T-cell (primary cell): ENCODE results near the gene NBPF15. TPM values are rescaled to one million over a fixed set of nuclear protein-coding genes. Genes with fewer than 3 reads are reported as not detected.
"Not testable (repeated sequence)": the region's sequence is repeated elsewhere in the genome, so short reads cannot be mapped to it uniquely, and the experiment has no call there.

Source experiments
- ATAC-seq, 4 experiments: fragments of 200-7000 bp in 3 of 4; fragments of 150-1000 bp in 1 of 4; cut with Tn5 transposase; replicated peaks in 1 of 4; 1 replicate in 3 of 4; 2 replicates in 1 of 4; pipeline ENCODE4 v1.10.0; 2021; ENCODE audit warnings: moderate library complexity in 3 of 4, mild to moderate bottlenecking in 2 of 4, moderate number of reproducible peaks in 1 of 4
- CTCF ChIA-PET, 2 donors: fragments of 300-600 bp; sonication (Branson Sonifier 250); formaldehyde crosslinking; loops; one replicate each; lab custom pipeline; 2022; ENCODE audit warnings: antibody characterized with exemption in 2 of 2; lab: Charles Lee
- POLR2A ChIA-PET, 2 donors: fragments of 300-600 bp; sonication (Branson Sonifier 250); formaldehyde crosslinking; loops; one replicate each; lab custom pipeline; 2022; ENCODE audit warnings: antibody characterized with exemption in 2 of 2; lab: Charles Lee
- DNase-seq, 35 experiments: peaks; one replicate each; pipeline versions ENCODE4 v3.0.0 to v3.0.0-alpha.2; 2013 to 2023
- H3K27ac ChIP-seq: one replicate; pipeline ENCODE4 v1.5.1; 2013; ENCODE audit warnings: low read length
- H3K27me3 ChIP-seq, 2 experiments: replicated peaks in 1 of 2; 1 replicate in 1 of 2; 2 replicates in 1 of 2; pipeline versions ENCODE4 v1.6.1 to v1.7.0; 2013; ENCODE audit warnings: low read length in 1 of 2, mixed read lengths in 1 of 2; ENCODE audit not compliant: control insufficient read depth in 2 of 2, insufficient read depth in 2 of 2; ENCODE audit errors: extremely low read depth in 1 of 2
- H3K36me3 ChIP-seq, 2 donors: 1 replicate in 1 of 2; 2 replicates in 1 of 2; pipeline versions ENCODE4 v1.6.1 to v1.7.0; 2013; ENCODE audit warnings: low read length in 1 of 2; ENCODE audit not compliant: control insufficient read depth in 2 of 2, insufficient read depth in 1 of 2; ENCODE audit errors: extremely low read depth in 1 of 2
- H3K4me1 ChIP-seq, 2 experiments: 1 replicate in 1 of 2; 2 replicates in 1 of 2; pipeline versions ENCODE4 v1.6.1 to v1.7.0; 2013; ENCODE audit warnings: low read length in 2 of 2, mixed read lengths in 1 of 2; ENCODE audit not compliant: insufficient read depth in 2 of 2, control insufficient read depth in 1 of 2; ENCODE audit errors: extremely low read depth in 1 of 2
- H3K4me3 ChIP-seq, 2 donors: 1 replicate in 1 of 2; 2 replicates in 1 of 2; pipeline versions ENCODE4 v1.5.1 to v1.7.0; 2013; ENCODE audit warnings: mild to moderate bottlenecking in 2 of 2, low read length in 1 of 2, moderate library complexity in 1 of 2; ENCODE audit not compliant: control insufficient read depth in 1 of 2; ENCODE audit errors: extremely low read depth in 1 of 2
- H3K9me3 ChIP-seq: 2 replicates; pipeline ENCODE4 v1.7.0; 2013
- H3K27ac Mint-ChIP-seq, 2 donors: one replicate each; pipeline ENCODE4 v1.8.0; 2020 to 2021; ENCODE audit warnings: mild to moderate bottlenecking in 2 of 2, mixed read lengths in 2 of 2
- H3K27me3 Mint-ChIP-seq, 2 donors: one replicate each; pipeline ENCODE4 v1.8.0; 2021 to 2022; ENCODE audit warnings: mixed read lengths in 2 of 2
- H3K36me3 Mint-ChIP-seq: one replicate; pipeline ENCODE4 v1.8.0; 2021; ENCODE audit warnings: mixed read lengths
- H3K4me1 Mint-ChIP-seq, 3 donors: one replicate each; pipeline ENCODE4 v1.8.0; 2020 to 2022; ENCODE audit warnings: mixed read lengths in 3 of 3, mild to moderate bottlenecking in 1 of 3
- H3K4me3 Mint-ChIP-seq, 3 donors: one replicate each; pipeline ENCODE4 v1.8.0; 2020 to 2022; ENCODE audit warnings: mild to moderate bottlenecking in 3 of 3, mixed read lengths in 3 of 3, moderate library complexity in 3 of 3
- H3K9me3 Mint-ChIP-seq, 3 donors: one replicate each; pipeline ENCODE4 v1.8.0; 2020 to 2022; ENCODE audit warnings: mixed read lengths in 3 of 3
- WGBS: methylation state at CpG from one replicate; pipeline ENCODE4 v1.1.5; 2013; ENCODE audit warnings: missing lambda C conversion rate; ENCODE audit not compliant: insufficient coverage; 5-methylcytosine and 5-hydroxymethylcytosine counted together
- total RNA-seq, 35 experiments: library from RNA in 6 of 35; stranded (reverse) in 6 of 35; fragments of 120-200 nt in 1 of 35; gene quantifications; one replicate each; pipeline versions ENCODE4 v1.2.1 to v1.2.4 and lab custom pipeline; 2013 to 2026

NBPF15 gene
- total RNA-seq, 5 donors from 2014 or later (not counting 1 experiment from before 2014, with no cell fraction given): 84.7 to 178 (median 149) TPM

- peak; percentile 64 to 81 (median 74) for ATAC-seq
- H3K27ac Mint-ChIP-seq, H3K27ac ChIP-seq, H3K9me3 Mint-ChIP-seq, H3K36me3 Mint-ChIP-seq, POLR2A ChIA-PET, H3K27me3 ChIP-seq, H3K4me3 Mint-ChIP-seq, H3K4me3 ChIP-seq, H3K27me3 Mint-ChIP-seq, H3K4me1 Mint-ChIP-seq, H3K9me3 ChIP-seq, CTCF ChIA-PET, H3K36me3 ChIP-seq, DNase-seq, H3K4me1 ChIP-seq: not testable (repeated sequence)
- WGBS: no CpG with 5 or more reads among the region's 2 CpGs
These were observed 12.4 kb upstream of the NBPF15 start for GRCh38 chr1:144473897-144474296.

GRCh38 chr1:144471434-144471833 is 10.0 kb upstream of the NBPF15 start:
- H3K36me3 ChIP-seq, H3K4me1 Mint-ChIP-seq, H3K27ac Mint-ChIP-seq, H3K27me3 ChIP-seq, POLR2A ChIA-PET, H3K36me3 Mint-ChIP-seq, H3K9me3 ChIP-seq, CTCF ChIA-PET, H3K4me3 ChIP-seq, ATAC-seq, H3K4me3 Mint-ChIP-seq, H3K27ac ChIP-seq, H3K9me3 Mint-ChIP-seq, DNase-seq, H3K27me3 Mint-ChIP-seq, H3K4me1 ChIP-seq: not testable (repeated sequence)
- WGBS: no CpG with 5 or more reads among the region's 4 CpGs

GRCh38 chr1:144461778-144462177 is 309 bp upstream of the NBPF15 start:
- peak overlapping the region; percentile 84 to 96 (median 90) for H3K4me3 Mint-ChIP-seq
- H3K27me3 Mint-ChIP-seq, H3K27ac ChIP-seq, POLR2A ChIA-PET, H3K36me3 ChIP-seq, H3K27ac Mint-ChIP-seq, H3K36me3 Mint-ChIP-seq, H3K4me1 Mint-ChIP-seq, H3K9me3 Mint-ChIP-seq, H3K27me3 ChIP-seq, DNase-seq, CTCF ChIA-PET, H3K9me3 ChIP-seq, H3K4me1 ChIP-seq: not testable (repeated sequence)
- H3K4me3 ChIP-seq: peak overlapping the region in 1 of 2 donors; percentile 52
- ATAC-seq: peak in 3 of 4 experiments; percentile 10 to 22 (median 21)
- WGBS: no CpG with 5 or more reads among the region's 17 CpGs

- H3K36me3 Mint-ChIP-seq, POLR2A ChIA-PET, H3K9me3 ChIP-seq, CTCF ChIA-PET, H3K27ac Mint-ChIP-seq, H3K4me1 Mint-ChIP-seq, H3K27me3 ChIP-seq, H3K27ac ChIP-seq, H3K4me1 ChIP-seq, H3K27me3 Mint-ChIP-seq, H3K36me3 ChIP-seq, H3K9me3 Mint-ChIP-seq: not testable (repeated sequence)
- H3K4me3 ChIP-seq: peak overlapping the region; percentile 23 to 52
- WGBS: no CpG with 5 or more reads among the region's 15 CpGs
- peak overlapping the region; percentile 84 to 96 (median 90) for H3K4me3 Mint-ChIP-seq
- peak in 11 of 35 experiments; percentile 1 to 16 (median 6) for DNase-seq
- peak; percentile 47 to 50 (median 49) for ATAC-seq
These were observed 783 bp downstream of the NBPF15 start for GRCh38 chr1:144460686-144461085.

GRCh38 chr1:144442402-144442801 is 19.1 kb downstream of the NBPF15 start:
- H3K9me3 ChIP-seq, H3K36me3 Mint-ChIP-seq, CTCF ChIA-PET, POLR2A ChIA-PET, H3K27me3 Mint-ChIP-seq, H3K36me3 ChIP-seq, H3K4me3 Mint-ChIP-seq, ATAC-seq, H3K9me3 Mint-ChIP-seq, H3K27ac ChIP-seq, DNase-seq, H3K4me3 ChIP-seq, H3K4me1 ChIP-seq, H3K27ac Mint-ChIP-seq, H3K4me1 Mint-ChIP-seq, H3K27me3 ChIP-seq: not testable (repeated sequence)
- WGBS: no CpG with 5 or more reads among the region's 18 CpGs

- H3K36me3 Mint-ChIP-seq, POLR2A ChIA-PET: not testable (repeated sequence)
- DNase-seq: peak in 2 of 35 experiments; percentile 1 to 13
These were observed 21.7 kb downstream of the NBPF15 start for GRCh38 chr1:144439737-144440136.

More at GRCh38 chr1:144439737-144440136, 21.7 kb downstream of the NBPF15 start:
- H3K27me3 Mint-ChIP-seq, H3K4me3 ChIP-seq, ATAC-seq, H3K4me1 ChIP-seq, H3K27me3 ChIP-seq, H3K27ac ChIP-seq, H3K36me3 ChIP-seq, H3K4me1 Mint-ChIP-seq, H3K27ac Mint-ChIP-seq, H3K9me3 ChIP-seq, H3K9me3 Mint-ChIP-seq, CTCF ChIA-PET, H3K4me3 Mint-ChIP-seq: not testable (repeated sequence)
- no CpG with 5 or more reads among the region's 7 CpGs for WGBS
